22Rv1 (cell line): ENCODE measurements around the gene ZNF33A.

Source experiments
- H3K27ac ChIP-seq: fragments of 450-650 bp; 2 replicates; pipeline ENCODE4 v1.5.1; 2017
- ZFX ChIP-seq: fragments of 450-650 bp; IDR thresholded peaks from 2 replicates; pipeline ENCODE4 v1.6.1; 2017; ENCODE audit warnings: antibody characterized with exemption, borderline replicate concordance
- TF ChIP-seq, protein P1 (sequence below): fragments of 450-650 bp; IDR thresholded peaks from 2 replicates; pipeline ENCODE4 v1.5.1; 2017; ENCODE audit warnings: mild to moderate bottlenecking

ZNF33A gene

DNA sequence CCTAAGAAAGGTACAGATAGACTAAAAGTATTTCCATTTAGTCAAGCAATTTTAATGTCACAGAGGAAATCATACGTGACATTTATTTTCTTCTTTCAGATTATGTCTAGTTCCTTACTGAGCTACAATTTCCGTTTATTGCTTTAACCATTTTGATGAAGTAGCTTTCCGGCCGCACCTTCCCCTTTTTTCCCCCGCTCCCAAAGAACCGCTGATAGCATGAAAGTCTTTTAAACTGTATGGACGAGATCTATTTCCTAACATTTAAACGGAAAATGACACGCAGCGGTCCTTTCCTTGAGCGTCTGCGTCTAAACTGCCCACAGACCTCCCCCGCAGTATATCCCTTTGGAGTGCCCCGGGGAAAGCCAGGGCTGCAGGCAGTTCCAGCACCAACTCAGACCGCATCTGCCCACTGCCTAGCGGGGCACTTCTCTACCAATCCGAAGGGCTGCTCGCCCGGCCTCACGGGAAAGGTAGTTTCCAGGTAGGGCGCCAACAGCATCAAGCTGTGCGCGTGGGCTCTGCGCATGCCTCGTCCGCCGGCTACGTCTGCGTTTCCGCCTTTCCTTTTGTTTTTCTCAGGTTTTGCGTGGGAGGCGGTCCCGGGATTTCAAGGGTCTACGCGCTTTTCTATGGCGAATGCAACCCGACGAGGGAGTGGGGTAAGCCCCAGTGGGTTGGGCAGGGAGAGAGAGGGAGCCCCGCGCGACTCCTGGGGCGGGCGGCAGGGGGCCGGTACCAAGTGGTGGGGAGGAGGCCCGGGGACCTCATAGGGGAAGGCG is at the start of gene ZNF33A:
TSS of gene ZNF33A (plus strand) at position 557 of the 785 bp plus-strand sequence. CDS start 1,667 bp downstream, outside the sequence.
- H3K27ac ChIP-seq = peak within 1 kb of the TSS; percentile 94
- TF ChIP-seq, protein P1, sequence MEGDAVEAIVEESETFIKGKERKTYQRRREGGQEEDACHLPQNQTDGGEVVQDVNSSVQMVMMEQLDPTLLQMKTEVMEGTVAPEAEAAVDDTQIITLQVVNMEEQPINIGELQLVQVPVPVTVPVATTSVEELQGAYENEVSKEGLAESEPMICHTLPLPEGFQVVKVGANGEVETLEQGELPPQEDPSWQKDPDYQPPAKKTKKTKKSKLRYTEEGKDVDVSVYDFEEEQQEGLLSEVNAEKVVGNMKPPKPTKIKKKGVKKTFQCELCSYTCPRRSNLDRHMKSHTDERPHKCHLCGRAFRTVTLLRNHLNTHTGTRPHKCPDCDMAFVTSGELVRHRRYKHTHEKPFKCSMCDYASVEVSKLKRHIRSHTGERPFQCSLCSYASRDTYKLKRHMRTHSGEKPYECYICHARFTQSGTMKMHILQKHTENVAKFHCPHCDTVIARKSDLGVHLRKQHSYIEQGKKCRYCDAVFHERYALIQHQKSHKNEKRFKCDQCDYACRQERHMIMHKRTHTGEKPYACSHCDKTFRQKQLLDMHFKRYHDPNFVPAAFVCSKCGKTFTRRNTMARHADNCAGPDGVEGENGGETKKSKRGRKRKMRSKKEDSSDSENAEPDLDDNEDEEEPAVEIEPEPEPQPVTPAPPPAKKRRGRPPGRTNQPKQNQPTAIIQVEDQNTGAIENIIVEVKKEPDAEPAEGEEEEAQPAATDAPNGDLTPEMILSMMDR = no peak
- no peak for TF ChIP-seq ZFX

DNA sequence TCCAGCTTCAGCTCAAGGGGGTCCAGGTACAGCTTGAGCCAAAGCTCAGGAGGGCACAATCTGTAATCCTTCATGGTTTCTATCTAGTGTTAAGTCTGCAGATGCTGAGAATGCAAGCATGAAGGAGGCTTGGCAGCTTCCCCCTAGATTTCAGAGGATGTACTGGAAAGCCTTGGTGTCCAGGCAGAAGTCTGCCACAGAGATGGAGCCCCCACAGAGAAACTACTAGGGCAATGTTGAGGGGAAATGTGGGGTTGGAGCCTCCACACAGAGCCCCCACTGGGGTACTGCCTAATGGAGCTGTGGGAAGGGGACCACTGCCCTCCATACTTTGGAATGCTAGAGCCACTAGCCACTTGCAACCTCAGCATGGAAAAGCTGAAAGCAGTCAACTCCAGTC is 45.5 kb upstream of the ZNF33A start:
- TF ChIP-seq, protein P1 = no peak
- no peak for TF ChIP-seq ZFX
- no peak overlapping the region for H3K27ac ChIP-seq

DNA sequence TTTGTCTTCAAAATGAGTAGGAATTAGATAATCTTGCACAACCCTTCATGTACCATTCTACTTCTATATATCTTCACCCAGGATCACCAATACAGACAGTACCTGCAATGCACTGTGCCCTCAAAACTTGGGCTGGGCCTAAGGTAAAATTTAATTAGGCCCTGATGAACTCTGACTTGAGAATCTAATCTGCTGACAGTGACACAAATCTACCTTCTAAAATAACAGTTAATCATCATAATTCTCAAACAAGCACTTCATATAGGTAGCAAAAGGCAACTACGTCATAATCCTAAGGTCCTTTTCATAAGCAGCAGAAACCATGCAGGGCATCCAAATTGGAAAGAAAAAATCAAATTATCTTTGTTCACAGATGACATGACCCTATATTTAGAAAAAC is 38.1 kb upstream of the ZNF33A start:
- H3K27ac ChIP-seq = no peak overlapping the region
- TF ChIP-seq ZFX = no peak
- TF ChIP-seq, protein P1 = no peak

DNA sequence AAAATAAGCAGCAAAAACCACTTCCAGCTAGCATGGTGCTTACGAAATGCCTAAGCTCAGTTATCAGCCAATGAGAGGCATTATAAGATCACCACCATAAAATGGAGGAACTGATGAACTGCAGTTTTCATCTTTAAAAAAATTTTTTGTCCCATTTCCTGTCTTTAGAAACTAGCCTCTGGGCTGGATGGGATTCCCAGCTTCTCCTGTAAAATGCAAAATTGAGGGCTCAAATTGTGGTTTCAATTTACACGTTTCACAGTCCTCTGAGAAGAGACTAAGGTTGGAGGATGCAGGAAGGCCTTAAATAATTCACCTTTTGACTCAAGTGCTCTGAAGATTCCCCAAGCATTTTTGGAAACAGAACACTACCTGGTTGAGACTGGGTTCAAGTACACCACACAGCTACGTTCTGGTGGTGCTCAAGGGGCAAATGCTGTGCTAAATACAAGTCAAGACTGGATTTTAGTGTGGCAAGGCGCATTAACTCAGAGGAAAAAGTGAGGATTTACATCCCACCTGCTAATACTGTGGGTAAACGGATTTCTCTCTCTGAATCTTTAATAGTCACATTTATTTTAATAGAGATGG is 35.0 kb upstream of the ZNF33A start:
- TF ChIP-seq, protein P1 = no peak
- TF ChIP-seq ZFX = no peak
- H3K27ac ChIP-seq = peak overlapping the region; percentile 86

DNA sequence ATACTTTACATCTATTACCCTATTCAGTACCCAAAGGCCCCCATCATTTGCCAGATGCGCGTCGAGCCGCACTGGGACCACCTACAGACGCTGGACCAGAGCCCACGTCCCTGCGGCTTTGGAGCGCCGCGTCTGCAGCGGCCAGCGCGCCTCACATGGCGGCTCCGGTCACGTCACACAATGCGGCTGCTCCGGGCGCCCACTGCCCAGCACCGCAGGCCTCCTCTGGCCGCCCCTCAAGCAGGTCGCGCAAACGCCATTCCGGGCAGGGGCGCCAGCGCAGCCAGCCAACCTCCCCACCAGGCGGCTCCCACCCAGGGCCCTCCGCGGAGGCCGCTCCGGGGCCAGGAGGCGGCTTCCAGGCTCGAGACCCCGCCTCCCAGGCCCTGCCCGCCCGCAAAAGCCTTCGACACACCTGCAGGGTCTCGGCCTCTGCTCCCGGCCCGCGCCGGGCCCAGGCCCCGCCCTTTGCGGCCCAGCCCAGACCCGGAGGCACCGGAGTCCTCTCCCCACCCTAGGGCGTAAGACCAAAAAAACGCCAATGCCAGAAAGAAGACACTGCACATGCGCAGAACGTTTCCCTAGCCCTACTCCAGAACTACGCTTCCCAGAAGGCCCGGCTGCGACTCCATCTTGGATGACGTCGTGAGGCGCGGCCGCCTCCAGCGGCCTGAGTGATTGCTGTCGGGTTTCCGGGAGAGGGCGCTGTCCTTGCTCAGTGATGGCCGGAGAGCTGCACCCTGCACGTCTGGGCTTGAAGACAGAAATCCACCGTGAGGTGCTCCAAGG is 34.2 kb upstream of the ZNF33A start, which contains the start of gene ZNF25:
TSS of gene ZNF25 (minus strand) at position 557 of the 789 bp plus-strand sequence. CDS start 4,925 bp downstream, outside the sequence.
- TF ChIP-seq, protein P1 = peak; percentile 95
- TF ChIP-seq ZFX = no peak
- H3K27ac ChIP-seq = peak within 1 kb of the TSS; percentile 86

DNA sequence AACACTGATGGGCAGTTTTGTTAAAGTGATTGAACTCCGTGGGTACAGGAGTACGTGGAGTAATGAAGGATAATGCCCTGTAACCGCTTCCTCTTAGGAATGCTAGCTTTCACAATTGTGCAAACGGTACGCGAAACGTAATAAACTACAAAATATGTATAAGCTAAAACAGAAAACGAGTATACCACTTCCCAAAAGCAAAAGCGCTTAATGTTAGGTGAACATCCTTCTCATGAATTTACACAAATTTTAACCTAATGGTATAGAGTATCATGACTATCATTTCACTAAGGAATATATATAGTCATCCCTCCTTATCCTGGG is 33.6 kb upstream of the ZNF33A start:
- peak overlapping the region; percentile 86 for H3K27ac ChIP-seq
- TF ChIP-seq, protein P1 = peak; percentile 53
- no peak for TF ChIP-seq ZFX
